Measurements from ENCODE around the gene ITPKB.

The ITPKB gene

DNA sequence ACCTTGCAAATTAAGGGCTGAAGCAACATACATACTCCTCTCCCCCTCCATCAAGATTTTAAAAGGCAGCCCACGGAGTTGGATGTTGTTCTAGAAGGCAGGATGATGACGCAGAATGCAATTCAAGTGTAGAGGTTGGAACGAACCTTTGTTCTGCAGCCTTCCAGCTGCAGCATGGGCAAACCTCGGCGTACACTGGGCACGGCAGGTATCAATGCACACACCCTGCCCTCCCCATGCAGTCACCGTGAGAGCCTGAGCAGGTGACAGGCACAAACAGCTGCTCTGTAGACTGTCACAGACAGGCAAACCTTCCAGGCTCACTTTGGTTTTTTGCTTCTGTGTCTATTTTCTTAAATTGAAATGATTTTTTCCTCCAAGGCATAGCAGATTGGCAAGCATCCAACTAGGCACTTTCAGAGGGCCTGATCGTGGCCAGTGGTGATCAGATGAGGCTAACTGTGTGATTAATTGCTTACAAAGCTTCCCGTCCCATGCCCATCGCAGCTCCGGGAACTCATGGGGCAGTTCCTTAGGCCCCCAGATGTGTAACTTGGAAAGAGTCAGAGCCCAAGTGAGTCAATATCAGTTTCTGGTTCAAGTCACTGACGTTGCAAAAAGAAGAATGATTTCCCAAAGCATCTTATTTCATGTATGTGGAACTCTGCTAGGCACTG is 82.3 kb downstream of the ITPKB start:
- H3K4me1 Mint-ChIP-seq (ENCODE audit: low read depth), result peaks cover 29% of the 10 kb centered on the region
- H3K36me3 Mint-ChIP-seq (ENCODE audit: low read depth), result peaks cover 23% of the 10 kb centered on the region
- H3K27me3 Mint-ChIP-seq, result no peaks in the 10 kb centered on the region
- peak overlapping the region; percentile 12 for H3K4me3 Mint-ChIP-seq
- peak overlapping the region; percentile 57 for H3K27ac Mint-ChIP-seq
- H3K9me3 Mint-ChIP-seq, result no peaks in the 10 kb centered on the region

DNA sequence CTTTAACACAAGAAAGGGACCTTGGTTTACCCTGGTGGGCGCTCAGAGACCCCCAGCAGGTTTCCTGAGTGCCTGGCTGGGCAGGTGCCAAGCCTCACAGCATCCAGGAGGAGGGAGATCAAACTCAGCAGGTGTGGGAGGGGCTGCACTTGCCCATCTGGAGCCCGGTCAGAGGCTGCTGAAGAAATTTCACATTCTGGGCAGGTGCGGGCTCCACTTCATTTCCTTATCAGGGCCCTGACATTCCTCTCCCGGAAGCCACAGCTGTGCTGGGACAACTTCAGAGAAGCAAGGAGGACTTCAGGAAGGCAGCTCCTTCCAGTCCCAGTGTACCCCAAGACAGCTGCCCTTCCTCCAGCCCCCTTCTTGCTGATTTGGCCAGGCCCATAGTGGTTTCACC is 82.9 kb downstream of the ITPKB start:
- Mint-ChIP-seq H3K36me3 (ENCODE audit: low read depth) (peaks cover 17% of the 10 kb centered on the region), H3K27me3 (no peaks in the 10 kb centered on the region), H3K27ac (peak overlapping the region; percentile 92), H3K9me3 (no peaks in the 10 kb centered on the region), H3K4me3 (peak overlapping the region; percentile 12), H3K4me1 (ENCODE audit: low read depth) (peaks cover 24% of the 10 kb centered on the region)

DNA sequence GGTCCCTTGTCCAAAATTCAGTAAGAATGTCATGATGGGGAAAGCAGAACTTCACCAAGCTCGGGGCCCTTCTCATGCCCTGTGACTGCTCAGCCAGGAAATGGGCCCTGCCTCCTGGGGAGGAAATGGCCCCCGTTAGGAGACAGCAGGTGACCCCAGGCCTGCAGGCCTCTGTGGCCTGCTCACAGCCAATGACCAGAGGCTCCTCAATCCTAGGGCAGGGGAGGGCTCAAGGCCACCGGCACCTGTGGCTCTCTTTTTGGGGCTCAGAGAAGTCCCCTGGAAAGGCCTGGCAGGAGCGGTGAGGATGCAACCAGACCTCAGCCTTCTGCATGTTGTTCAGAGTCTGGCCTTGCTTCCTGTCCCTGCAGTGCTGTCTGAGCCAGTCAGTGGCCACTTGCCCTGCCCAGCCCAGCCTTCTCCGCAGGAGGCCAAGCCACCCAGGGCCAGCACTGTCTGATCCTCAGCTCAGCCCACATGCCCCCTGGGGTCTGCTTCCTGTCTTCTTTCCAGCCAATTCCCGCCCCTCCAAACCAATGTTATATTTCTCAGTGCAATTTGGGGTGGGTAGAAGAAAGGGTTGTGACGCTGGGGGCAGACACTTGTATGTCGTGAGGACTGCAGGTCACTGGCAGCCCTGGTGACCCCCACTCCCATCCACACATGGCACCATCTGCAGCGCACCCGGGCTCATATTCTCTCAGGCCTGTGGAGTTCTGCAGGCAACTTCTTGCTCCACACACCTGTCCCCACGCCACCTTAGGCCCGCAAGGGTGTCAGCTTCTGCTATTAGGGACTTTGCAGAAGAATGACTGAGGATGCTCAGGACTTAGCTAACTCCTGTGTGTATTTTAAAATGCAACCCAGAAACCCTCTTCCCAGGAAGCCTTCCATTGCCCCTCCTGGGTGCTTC is 83.6 kb downstream of the ITPKB start:
- H3K27ac Mint-ChIP-seq, result peak overlapping the region; percentile 92
- H3K27me3 Mint-ChIP-seq, result no peaks in the 10 kb centered on the region
- peaks cover 17% of the 10 kb centered on the region for H3K4me1 Mint-ChIP-seq (ENCODE audit: low read depth)
- peak overlapping the region; percentile 77 for H3K4me3 Mint-ChIP-seq
- peaks cover 14% of the 10 kb centered on the region for H3K36me3 Mint-ChIP-seq (ENCODE audit: low read depth)
- H3K9me3 Mint-ChIP-seq, result no peaks in the 10 kb centered on the region

DNA sequence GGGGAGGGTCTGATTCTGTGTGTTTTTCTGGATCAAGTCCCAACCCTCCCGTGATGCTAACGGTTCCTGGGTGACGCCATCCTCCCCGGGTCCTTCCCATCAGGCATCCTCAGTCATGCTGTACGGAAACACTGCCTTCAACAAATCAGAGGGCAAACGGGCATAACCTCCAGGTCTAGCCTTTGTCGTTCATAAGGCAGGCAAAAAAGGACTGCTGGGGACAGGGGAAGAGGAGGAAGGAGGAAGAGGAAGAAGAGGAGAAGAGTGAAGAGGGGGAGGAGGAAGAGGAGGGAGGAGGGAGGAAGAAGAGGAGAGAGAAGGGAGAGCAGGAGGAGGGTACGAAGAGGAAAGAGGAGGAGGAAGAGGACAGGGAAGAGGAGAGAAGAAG is 84.4 kb downstream of the ITPKB start:
- Mint-ChIP-seq H3K4me3 (peak overlapping the region; percentile 77), H3K9me3 (no peaks in the 10 kb centered on the region), H3K27ac (peak overlapping the region; percentile 92), H3K36me3 (ENCODE audit: low read depth) (peaks cover 8% of the 10 kb centered on the region), H3K4me1 (ENCODE audit: low read depth) (peaks cover 8% of the 10 kb centered on the region), H3K27me3 (no peaks in the 10 kb centered on the region)

DNA sequence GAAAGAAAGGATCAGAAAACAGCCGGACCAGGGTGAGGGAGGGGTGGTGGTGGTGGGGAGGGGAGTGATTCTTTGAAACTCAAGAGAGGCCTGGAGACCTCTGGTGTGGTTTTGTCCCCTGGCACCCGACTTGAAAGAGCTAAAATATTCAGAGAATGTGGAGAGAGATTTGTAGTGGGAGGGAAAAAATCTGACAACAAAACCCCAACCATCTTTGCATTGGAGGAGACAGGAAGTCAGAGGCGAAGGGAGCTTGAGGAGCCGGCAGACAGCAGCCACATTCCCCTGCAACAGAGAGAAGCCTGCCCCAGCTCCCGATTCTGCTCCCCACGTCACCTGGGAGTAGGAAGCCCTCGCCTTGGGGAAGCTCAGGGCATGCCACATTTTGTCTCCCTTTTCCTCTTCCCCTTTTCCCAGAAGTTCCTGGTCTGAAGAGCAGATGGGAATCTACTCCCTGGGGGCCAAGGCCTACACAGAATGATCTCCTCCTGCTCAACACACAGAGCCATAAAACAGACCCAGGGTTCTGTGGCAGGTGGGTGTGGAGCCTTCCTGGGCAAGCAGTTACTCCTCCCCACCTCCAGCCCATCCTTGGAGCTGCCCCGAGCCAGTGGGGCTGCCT is 84.9 kb downstream of the ITPKB start:
- peaks cover 7% of the 10 kb centered on the region for H3K4me1 Mint-ChIP-seq (ENCODE audit: low read depth)
- no peaks in the 10 kb centered on the region for H3K9me3 Mint-ChIP-seq
- no peaks in the 10 kb centered on the region for H3K27me3 Mint-ChIP-seq
- H3K4me3 Mint-ChIP-seq, result peak overlapping the region; percentile 77
- peak overlapping the region; percentile 92 for H3K27ac Mint-ChIP-seq
- peaks cover 11% of the 10 kb centered on the region for H3K36me3 Mint-ChIP-seq (ENCODE audit: low read depth)

DNA sequence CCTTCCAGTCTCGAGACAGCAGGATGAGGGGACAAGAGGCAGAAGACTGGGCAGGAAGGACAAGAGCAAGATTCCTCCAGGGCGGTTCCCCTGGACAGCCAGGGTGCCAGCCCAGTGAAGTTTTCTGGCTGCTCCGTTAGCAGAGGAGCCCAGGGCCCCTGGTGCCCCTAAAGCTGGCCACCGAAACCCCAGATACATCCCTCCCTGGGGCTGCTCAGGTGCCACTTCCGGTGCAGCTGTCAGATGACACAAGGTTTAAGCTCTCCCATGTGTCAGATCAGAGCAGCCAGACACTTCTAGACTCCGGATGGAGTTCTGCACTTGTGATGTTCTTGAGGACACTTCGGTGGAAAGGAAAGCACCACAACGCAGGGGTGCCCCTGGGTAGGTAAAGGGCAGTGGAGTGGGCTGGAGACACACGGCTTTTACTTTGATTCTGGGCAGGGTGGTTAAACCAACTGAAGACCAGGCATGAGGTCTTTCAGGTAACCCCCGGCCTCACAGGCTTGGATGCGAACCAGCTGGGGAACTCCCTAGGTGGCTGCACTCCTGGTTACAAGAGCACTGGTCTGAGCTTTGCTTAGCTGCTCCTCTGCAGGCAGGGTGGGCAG is 85.7 kb downstream of the ITPKB start:
- peak overlapping the region; percentile 77 for H3K4me3 Mint-ChIP-seq
- H3K4me1 Mint-ChIP-seq (ENCODE audit: low read depth), result peaks cover 7% of the 10 kb centered on the region
- H3K36me3 Mint-ChIP-seq (ENCODE audit: low read depth), result peaks cover 19% of the 10 kb centered on the region

DNA sequence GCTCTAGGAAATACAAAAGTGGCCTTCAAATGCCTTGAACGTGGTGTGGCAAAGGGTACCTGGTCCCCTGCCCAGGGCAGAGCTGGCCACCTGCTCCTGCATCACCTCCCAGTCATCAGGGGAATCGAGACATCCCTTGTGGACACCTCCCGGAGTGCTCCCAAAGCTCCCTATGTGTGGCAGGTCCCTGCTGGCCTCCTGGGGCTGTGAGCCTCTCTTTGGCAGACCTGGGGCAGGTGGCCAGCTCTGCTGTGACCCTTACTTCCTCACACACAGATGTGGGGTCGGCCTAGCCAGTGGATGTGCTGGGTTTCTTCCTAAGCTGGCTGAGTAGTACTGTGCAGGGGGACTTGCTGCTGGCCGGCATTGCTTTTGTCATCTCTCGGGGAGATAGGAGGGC is 86.5 kb downstream of the ITPKB start:
- H3K36me3 Mint-ChIP-seq (ENCODE audit: low read depth), result peaks cover 22% of the 10 kb centered on the region
- H3K9me3 Mint-ChIP-seq, result no peaks in the 10 kb centered on the region
- H3K27me3 Mint-ChIP-seq, result no peaks in the 10 kb centered on the region
- H3K4me3 Mint-ChIP-seq, result no peak overlapping the region
- H3K27ac Mint-ChIP-seq, result peak overlapping the region; percentile 92
- peaks cover 11% of the 10 kb centered on the region for H3K4me1 Mint-ChIP-seq (ENCODE audit: low read depth)

More for the DNA sequence above, 85.7 kb downstream of the ITPKB start:
- H3K27ac Mint-ChIP-seq, result peak overlapping the region; percentile 92
- no peaks in the 10 kb centered on the region for H3K9me3 Mint-ChIP-seq
- no peaks in the 10 kb centered on the region for H3K27me3 Mint-ChIP-seq

DNA sequence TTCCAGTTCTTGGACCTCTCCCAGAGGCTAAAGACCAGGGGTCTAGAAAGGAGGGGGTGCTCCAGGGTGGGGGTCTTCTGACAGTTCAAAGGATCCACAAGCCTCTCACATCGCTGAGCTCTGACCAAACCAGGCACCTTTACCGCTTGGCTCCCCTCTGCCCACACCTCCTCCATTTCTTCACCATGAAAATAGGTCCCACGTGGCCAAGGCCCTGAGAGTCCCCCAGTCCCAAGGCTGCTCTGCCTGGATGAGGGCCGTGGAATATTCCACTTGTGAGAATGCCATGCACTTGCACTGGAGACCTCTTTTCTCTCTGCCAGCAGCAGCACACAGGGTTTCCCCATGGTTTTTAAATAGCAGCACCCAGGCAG is 87.4 kb downstream of the ITPKB start:
- H3K36me3 Mint-ChIP-seq (ENCODE audit: low read depth), result peaks cover 26% of the 10 kb centered on the region
- H3K27me3 Mint-ChIP-seq, result no peaks in the 10 kb centered on the region
- H3K4me1 Mint-ChIP-seq (ENCODE audit: low read depth), result peaks cover 17% of the 10 kb centered on the region
- H3K9me3 Mint-ChIP-seq, result no peaks in the 10 kb centered on the region
- no peak overlapping the region for H3K27ac Mint-ChIP-seq
- no peak overlapping the region for H3K4me3 Mint-ChIP-seq

DNA sequence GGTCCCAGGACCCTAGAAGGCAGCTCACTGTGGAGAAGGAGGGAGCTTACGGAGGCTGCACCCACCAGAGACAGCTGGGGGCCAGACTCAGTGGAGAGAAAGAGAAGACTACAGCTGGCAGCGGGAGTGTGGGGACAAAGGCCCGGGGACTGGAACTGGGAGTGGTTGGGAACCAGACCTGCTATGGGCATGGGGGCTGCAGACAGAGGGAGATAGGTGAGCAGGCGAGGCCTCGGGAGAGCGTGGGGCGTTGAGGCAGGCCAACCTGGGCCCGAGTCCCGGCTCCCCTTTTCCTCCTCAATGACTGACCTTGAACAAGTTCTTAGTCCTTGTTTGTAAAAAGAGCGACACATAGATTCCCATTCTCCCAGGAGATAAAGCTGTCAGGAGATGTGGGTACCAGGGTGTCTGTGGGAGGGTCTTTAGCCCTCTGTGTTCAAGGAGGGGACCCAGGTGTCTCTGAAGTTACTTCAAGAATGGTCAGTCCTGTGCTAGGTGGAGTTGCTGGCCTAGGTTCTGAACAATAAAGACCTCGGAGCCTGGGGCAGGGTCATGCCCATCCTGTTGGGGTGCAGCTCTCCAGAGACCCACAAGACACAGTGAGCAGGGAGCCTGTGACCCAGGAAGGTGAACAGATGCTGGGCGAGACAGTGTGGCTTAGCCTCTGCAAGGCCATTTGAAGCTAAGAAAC is 87.9 kb downstream of the ITPKB start:
- no peaks in the 10 kb centered on the region for H3K27me3 Mint-ChIP-seq
- H3K4me3 Mint-ChIP-seq, result no peak overlapping the region
- H3K36me3 Mint-ChIP-seq (ENCODE audit: low read depth), result peaks cover 28% of the 10 kb centered on the region
- peak overlapping the region; percentile 70 for H3K27ac Mint-ChIP-seq
- H3K9me3 Mint-ChIP-seq, result no peaks in the 10 kb centered on the region
- H3K4me1 Mint-ChIP-seq (ENCODE audit: low read depth), result peaks cover 22% of the 10 kb centered on the region

DNA sequence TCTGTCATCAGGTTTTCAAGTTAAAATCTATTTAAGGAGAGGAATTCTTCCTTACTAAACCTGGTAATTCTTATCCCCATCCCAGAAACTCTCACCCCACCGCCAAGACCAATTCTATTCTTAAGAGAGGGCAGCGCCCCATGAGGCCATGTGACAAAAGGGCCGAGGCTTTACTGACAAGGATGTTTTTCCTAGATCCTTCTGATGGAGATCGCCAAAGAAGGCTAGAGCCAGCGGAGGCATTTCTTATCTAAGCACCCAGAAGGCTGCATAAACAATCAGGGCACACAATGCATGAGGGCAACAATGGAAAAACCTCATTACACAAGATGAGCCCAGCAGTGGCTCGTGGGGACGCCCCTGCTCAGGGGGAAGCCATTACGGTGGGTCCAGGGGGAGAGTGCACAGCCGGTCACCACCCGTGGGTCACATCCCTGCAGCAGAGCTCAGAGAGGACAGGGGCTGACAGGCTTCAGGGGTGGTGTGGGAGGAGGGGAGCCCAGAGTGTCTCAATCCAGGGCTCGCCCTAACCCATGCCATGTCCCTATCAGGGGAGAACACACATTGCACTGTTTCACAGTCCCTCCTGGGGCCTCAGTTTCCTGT is 88.7 kb downstream of the ITPKB start:
- Mint-ChIP-seq H3K27ac (peak overlapping the region; percentile 74), H3K9me3 (no peaks in the 10 kb centered on the region), H3K36me3 (ENCODE audit: low read depth) (peaks cover 34% of the 10 kb centered on the region), H3K4me1 (ENCODE audit: low read depth) (peaks cover 31% of the 10 kb centered on the region), H3K27me3 (no peaks in the 10 kb centered on the region), H3K4me3 (no peak overlapping the region)

DNA sequence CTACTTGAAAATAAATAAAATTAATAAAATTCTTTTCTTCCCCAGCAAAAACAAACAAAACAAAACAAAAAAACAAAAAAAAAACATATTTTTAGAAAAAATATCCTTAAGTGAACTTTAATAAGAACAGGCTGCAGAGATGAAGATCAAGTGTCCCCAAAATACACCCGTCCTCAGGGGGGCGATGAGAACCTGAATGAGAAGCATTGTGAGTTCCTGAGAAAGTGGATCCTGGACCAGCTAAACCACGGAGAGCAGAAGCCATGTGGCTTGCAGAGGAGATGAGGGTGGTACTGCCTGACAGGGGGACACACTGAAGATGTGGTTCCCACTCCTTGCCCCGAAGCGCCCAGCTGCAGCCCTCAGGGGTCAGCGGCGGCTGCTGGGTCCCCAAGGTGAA is 89.3 kb downstream of the ITPKB start:
- no peaks in the 10 kb centered on the region for H3K27me3 Mint-ChIP-seq

DNA sequence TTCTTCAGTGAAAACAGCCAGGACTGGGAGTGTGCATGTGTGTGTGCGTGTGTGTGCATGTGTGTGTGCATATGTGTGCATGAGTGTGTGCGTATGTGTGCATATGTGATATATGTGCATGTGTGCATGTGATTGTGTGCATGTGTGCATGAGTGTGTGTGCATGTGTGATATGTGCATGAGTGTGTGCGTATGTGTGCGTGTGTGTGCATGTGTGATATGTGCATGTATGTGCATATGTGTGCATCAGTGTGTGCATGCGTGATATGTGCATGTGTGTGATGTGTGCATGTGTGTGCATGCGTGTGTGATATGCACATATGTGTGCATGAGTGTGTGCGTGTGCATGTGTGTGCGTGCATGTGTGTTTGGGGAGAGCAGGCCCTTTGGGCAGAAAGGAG is 89.8 kb downstream of the ITPKB start:
- Mint-ChIP-seq H3K27me3 (no peaks in the 10 kb centered on the region), H3K4me3 (no peak overlapping the region), H3K36me3 (ENCODE audit: low read depth) (peaks cover 34% of the 10 kb centered on the region), H3K9me3 (no peaks in the 10 kb centered on the region), H3K27ac (no peak overlapping the region), H3K4me1 (ENCODE audit: low read depth) (peaks cover 42% of the 10 kb centered on the region)

More for the DNA sequence above, 89.3 kb downstream of the ITPKB start:
- Mint-ChIP-seq H3K36me3 (ENCODE audit: low read depth) (peaks cover 34% of the 10 kb centered on the region), H3K4me1 (ENCODE audit: low read depth) (peaks cover 37% of the 10 kb centered on the region), H3K4me3 (no peak overlapping the region), H3K9me3 (no peaks in the 10 kb centered on the region), H3K27ac (peak overlapping the region; percentile 74)

DNA sequence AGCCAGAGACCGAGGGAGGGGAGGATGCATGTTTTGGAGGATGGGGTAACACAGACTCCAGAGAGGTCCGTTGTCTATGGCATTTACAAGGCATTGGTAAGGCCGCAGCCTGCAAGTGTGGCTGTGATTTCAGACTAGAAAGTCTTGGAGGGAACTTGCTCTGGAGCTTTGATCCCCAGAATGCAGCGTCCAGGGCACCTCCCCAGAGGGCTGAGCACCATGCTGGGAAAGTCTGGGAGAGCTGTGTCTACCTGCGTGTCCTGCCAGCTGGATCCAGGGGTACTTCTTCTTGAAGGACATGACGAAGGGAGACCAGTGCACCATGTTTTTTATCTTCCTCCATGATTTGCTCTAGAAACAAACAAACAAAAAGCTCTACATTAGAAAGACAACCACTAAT is 90.7 kb downstream of the ITPKB start:
- peaks cover 36% of the 10 kb centered on the region for H3K36me3 Mint-ChIP-seq (ENCODE audit: low read depth)
- H3K4me3 Mint-ChIP-seq, result no peak overlapping the region
- peaks cover 50% of the 10 kb centered on the region for H3K4me1 Mint-ChIP-seq (ENCODE audit: low read depth)
- no peaks in the 10 kb centered on the region for H3K9me3 Mint-ChIP-seq
- H3K27ac Mint-ChIP-seq, result peak overlapping the region; percentile 31
- H3K27me3 Mint-ChIP-seq, result no peaks in the 10 kb centered on the region

DNA sequence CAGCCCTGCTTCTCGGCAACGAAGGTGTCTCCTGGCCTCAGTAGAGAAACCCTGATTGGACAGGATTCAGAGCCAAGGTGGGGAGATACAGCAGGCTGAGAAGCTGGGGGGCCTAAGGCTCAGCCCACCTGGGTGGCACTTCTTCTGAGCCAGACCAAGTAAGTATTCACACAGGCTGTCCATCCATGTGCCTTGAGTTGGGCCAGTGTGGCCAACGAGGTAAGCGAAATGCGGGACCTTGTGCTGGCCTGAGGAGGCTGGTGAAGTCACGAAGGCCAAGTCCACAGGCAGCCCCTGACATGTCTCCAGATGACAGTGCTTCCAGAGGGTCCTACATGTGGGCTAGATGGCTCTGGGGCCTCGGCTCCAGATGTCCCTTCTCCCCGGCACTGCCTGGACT is 91.4 kb downstream of the ITPKB start:
- Mint-ChIP-seq H3K4me3 (no peak overlapping the region), H3K27me3 (no peaks in the 10 kb centered on the region), H3K9me3 (no peaks in the 10 kb centered on the region), H3K36me3 (ENCODE audit: low read depth) (peaks cover 38% of the 10 kb centered on the region), H3K4me1 (ENCODE audit: low read depth) (peaks cover 57% of the 10 kb centered on the region), H3K27ac (peak overlapping the region; percentile 31)

All from stimulated activated naive CD8-positive, alpha-beta T cell treated with anti-CD3 and anti-CD28 coated beads, Interleukin-15, Interleukin-2, amounts not matched to agents 100 ng/mL and 50 ng/mL, for 24 hours (primary cell).